ENCODE results near the gene F7. TPM values are rescaled to one million over a fixed set of nuclear protein-coding genes. Genes with fewer than 3 reads are reported as not detected.
A peak's percentile ranks its signal among the peaks of the same experiment; 100 is the strongest.

F7 gene
- total RNA-seq, 1 experiment from 2014 or later: 0.11 TPM

DNA sequence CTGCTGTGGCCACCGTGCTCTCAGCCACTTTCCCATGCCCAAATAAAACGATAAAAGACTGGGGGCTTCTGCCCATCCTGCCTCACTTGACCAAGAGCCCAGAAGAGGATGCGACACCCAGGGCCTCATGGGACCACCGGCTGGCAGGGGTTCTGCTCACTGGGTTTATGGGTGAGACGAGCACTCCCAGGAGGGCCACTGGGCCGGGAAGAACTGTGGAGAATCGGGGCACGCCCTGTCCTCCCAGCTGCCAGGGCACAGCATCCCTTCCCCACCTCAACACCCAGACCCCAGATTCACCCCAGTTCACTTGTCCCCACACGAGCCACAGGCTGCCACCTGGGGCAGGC is 12.3 kb downstream of the F7 start:
- no peak for DNase-seq (ENCODE audit: low read depth)

DNA sequence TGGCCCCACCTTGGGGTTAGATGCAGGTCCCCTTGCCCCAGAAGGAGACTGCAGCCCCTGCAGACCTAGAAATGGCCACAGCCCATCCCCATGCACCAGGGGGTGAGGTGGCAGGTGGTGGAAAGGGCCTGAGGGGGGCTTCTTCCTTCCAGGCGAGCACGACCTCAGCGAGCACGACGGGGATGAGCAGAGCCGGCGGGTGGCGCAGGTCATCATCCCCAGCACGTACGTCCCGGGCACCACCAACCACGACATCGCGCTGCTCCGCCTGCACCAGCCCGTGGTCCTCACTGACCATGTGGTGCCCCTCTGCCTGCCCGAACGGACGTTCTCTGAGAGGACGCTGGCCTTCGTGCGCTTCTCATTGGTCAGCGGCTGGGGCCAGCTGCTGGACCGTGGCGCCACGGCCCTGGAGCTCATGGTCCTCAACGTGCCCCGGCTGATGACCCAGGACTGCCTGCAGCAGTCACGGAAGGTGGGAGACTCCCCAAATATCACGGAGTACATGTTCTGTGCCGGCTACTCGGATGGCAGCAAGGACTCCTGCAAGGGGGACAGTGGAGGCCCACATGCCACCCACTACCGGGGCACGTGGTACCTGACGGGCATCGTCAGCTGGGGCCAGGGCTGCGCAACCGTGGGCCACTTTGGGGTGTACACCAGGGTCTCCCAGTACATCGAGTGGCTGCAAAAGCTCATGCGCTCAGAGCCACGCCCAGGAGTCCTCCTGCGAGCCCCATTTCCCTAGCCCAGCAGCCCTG is 12.8 kb downstream of the F7 start:
- no peak for DNase-seq (ENCODE audit: low read depth)

DNA sequence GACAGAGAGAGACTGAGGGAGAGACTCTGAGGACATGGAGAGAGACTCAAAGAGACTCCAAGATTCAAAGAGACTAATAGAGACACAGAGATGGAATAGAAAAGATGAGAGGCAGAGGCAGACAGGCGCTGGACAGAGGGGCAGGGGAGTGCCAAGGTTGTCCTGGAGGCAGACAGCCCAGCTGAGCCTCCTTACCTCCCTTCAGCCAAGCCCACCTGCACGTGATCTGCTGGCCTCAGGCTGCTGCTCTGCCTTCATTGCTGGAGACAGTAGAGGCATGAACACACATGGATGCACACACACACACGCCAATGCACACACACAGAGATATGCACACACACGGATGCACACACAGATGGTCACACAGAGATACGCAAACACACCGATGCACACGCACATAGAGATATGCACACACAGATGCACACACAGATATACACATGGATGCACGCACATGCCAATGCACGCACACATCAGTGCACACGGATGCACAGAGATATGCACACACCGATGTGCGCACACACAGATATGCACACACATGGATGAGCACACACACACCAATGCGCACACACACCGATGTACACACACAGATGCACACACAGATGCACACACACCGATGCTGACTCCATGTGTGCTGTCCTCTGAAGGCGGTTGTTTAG is 13.7 kb downstream of the F7 start:
- no peak for DNase-seq (ENCODE audit: low read depth)

DNA sequence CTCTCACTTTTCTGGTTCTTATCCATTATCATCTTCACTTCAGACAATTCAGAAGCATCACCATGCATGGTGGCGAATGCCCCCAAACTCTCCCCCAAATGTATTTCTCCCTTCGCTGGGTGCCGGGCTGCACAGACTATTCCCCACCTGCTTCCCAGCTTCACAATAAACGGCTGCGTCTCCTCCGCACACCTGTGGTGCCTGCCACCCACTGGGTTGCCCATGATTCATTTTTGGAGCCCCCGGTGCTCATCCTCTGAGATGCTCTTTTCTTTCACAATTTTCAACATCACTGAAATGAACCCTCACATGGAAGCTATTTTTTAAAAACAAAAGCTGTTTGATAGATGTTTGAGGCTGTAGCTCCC is 14.2 kb downstream of the F7 start:
- no peak for DNase-seq (ENCODE audit: low read depth)

DNA sequence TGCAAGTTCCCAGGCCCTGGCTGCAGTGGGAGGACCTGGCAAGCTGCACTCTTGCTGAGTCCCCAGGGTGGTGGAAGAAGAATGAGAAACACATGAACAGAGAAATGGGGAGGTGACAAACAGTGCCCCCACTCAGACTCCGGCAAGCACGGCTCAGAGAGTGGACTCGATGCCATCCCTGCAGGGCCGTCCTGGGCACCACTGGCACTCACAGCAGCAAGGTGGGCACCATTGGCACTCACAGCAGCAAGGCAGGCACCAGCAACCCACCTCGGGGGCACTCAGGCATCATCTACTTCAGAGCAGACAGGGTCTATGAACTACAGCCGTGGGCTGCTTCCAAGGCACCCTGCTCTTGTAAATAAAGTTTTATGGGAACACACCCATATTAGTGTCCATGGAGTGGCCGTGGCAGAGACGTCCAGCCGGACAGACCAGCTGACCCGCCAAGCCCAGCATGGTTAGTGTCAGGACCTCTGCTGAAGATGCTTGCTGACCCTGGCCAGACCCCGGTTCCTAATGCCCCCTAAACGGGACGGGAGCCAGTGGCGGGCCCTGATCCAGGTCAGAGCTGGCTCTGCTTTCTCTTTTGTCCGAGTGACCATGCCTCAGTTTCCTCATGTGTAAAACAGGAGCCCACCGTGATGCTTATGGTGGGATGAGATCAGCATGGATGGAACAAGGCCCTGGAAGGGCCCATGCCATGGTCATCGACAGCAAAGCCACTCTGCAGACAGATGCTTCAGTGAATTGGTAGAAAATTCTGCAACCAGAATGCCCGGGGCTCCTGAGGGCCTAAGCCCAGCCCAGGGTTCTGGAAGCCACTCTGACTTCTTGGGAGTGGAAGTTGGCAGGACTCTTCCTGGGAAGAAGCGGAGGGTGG is 14.9 kb downstream of the F7 start:
- DNase-seq (ENCODE audit: low read depth): no peak

DNA sequence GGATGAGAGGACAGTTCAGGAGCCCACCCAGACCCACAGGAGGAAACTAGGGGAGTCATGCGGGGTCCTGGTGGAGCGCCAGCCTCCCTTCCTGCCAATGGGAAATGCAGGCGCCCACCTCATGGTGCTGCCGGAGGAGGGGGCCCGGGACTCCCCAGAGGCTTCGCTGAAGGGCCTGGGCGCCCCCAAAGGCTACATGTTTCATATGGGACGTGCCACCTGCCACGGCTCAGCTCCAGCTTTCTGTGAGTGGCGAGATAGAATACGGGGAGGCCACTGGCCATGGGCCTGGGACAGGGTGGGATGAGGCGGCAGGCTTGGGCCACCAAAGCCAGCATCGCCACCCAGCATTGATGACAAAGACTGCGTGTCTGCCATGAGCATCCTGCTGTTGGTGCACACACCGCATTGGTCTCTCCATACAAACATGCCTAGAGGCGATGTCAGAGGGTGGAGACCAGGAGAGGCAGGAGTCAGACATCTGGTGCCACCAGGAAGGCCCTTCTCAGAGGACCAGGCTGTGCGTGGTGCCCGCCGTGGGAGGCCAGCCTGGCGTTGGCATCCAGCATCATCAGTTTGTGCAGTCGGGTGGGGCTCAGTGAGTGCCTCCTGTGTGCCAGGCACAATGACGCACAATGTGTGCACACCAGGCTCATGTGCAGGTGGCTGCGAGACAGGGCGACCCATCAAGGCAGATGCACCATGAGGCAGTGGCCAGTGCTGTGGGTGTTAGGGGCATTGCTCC is 15.8 kb downstream of the F7 start:
- no peak for DNase-seq (ENCODE audit: low read depth)

DNA sequence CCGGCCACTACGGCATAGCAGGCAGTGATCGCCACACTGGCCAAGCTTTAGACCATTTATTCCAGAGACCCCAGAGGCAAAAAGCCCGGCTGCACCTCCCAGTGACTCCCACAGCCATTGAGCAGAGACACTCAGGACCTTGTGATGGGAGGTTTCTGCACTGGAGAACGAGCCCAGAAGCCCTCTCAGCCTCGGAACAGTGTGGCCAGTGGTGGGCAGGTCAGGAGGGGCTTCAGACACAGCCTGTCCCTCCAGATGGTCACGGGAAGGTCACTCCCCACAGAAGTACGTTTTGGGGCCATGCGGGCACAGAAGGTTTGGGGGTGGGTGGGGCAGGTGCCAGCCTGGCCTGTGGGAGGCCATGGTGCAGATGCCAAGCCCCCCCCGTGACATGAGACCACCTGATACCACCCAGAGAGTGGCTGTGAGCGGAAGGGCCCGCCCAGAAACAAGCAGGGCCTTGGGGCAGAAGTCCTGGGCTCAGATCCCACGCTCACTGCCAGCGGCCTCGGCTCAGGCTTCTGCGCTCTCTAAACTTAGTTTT is 16.4 kb downstream of the F7 start:
- no peak for DNase-seq (ENCODE audit: low read depth)

DNA sequence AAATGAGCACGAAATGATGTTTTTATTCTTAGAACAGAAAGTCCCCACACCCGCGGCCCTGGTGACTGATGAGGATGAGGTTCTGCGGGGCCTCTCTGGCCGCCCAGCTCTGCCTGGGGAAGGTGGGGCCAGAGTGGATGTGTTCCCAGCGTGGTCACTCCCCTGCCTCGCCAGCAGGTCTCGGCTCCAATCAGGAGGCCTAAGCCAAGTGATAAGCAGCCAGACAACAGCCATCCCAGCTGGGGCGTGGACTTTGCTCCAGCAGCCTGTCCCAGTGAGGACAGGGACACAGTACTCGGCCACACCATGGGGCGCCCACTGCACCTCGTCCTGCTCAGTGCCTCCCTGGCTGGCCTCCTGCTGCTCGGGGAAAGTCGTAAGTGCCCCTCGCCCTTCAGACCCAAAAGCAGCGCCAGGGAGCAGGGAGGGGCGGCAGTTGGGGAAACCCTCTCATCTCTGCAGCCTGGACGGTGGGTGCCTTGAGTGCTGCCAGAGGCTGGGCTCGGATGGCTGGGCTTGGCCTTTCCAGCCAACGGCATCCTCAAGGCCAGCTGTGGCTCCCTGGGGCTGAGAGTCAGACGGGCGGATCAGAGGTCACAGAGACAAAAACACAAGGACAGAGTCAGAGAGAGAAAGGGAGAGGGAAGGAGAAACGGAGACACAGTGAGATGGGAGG is 17.1 kb downstream of the F7 start, which contains the start of gene F10:
F10 (plus strand) TSS at position 250 of the 676 bp plus-strand sequence; CDS start at position 307, 57 bp downstream.
- DNase-seq (ENCODE audit: low read depth): peak; percentile 34

DNA sequence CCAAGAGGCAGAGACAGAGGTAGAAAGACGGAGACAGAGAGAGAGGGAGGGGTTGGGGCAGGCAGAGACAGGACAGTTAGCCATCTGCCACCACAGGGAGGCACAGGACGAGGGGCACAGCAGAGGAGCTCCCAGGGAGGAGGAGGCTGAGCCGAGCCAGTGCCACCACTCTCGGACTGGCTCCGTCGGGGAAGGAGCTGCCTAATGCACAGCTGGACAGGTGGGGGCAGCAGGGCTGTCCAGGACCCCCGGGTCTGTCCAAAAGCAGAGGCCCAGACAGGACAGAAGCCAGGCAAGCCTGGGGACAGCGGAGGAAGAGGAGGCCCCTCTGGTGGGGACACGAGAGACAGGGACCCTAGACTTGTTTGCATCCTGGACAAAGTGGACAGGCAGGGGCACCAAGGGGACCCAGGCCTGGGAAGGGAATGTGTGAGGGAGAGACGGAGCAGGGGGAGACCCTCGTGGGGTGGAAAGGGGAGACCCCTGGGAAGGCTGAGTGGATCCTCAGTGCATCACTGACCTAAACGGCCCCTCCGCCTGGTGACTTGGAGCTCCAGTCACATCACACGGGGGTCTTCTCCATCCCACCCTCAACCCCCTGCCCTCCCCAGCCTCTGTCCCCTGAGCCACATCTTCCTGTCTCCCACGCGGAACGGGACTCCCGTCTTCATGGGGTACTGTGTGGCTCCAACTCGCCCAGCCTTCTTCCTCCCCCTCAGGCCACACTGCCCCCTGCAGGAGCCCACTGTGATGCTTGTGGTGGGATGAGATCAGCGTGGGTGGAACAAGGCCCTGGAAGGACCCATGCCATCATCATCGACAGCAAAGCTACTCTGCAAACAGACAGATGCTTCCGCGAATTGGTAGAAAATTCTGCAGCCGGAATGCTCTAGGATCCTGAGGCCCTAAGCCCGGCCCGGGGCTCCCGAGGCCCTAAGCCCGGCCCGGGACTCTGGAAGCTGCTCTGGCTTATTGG is 17.9 kb downstream of the F7 start:
- DNase-seq (ENCODE audit: low read depth): no peak

DNA sequence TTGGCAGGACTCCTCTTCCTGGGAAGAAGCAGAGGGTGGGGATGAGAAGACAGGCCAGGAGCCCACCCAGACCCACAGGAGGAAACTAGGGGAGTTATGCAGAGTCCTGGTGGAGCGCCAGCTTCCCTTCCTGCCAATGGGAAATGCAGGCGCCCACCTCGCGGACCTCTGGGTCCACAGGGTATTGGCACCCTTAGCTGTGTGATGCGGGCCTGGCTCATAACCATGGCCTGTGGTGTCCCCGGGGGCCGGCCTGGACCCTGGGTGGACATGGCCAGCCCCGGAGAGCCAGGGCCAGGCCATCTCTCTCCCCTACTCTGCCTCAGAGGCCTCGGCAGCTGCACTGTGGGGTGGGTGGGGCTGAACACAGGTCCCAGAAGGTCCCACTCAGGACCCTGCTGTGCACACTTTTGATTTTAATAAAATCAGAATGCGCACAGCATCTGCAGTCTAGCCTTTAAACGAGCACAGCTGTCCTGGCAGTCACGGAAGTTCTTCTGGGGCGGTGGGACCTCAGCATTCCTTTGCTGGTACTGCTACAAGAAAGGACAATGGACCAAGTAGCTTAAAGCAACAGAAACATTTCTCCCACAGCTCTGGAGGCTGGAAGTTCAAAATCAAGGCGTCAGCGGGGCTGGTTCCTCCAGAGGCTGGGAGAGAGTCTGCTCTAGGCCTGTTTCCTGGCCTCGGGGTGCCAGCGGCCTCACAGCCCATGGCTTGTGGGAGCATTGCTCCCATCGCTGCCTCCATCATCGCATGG is 18.8 kb downstream of the F7 start:
- no peak for DNase-seq (ENCODE audit: low read depth)

DNA sequence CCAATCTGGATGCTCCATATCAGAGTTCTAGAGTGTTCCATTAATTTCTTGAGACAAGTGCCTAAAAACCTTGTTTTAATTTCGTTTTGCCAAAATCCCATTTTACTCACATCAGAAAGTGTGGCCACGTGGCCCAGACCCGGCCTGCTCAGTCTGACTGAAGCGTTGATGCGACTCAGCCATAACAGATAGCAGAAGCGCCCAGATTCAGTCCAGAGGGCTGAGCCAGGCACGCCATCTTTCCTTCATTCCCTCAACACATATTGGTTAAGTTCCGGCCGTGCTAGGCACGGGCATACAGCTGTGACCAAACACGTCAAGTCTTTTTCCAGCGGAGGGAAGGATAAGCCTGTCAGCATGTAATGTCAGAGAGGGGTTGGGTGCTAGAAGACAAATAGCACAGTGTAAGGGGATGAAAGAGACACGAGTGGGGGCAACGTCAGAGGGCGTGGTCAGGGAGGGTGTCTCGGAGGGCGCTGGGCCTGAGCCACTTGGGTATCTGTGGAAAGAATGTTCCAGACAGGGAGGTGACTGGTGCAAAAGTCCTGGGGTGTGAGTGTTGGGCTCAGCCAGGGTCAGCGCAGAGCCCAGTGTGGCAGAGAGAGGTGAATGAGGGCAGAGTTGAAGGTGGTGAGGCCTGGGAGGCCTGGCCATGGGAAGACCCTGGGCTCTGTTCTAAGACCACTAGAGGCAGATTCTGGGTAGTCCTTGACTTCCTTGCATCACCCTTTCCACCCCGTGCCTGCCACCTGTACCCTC is 20.1 kb downstream of the F7 start:
- no peak for DNase-seq (ENCODE audit: low read depth)

DNA sequence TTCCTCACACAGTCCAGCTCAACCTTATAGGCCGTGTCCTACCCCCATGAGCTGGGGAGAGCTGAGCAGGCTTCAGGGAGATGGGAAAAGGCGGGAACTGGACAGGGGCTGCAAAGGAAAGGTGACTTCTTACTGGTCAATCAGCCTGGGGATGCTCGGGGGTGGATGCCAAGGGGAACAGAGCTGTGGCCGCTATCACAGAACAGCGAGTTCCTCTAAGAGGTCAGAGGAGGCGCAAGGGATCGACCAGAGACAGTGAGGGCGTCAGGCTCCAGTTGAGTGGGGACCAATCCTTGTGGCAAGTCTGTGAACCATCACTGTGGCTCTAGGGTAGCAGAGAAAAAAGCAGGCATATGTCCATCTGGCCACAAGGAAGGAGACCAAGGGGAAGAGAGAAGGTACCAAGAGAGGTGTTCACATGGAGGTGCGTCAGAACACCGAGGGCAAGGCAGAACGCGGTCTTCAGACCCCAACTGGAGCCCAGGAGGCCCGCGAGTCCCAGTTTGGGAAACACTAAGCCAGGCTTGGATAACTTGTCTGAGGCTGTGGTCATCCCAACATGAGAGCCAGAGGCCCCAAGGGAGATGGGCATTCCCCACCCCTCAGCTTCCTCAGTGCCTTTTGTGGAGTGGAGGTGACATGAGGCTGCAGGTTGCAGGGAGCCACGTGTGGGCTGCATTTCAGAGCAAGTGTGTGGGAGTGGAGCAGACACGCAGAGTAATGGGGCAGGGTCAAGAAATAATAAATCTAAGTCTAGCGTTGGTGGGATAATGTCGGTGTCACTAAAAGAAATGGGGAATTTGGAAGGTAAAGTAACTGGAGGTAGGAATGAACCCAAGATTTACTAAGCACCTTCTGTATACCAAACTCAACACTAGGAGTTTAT is 20.9 kb downstream of the F7 start:
- no peak for DNase-seq (ENCODE audit: low read depth)

DNA sequence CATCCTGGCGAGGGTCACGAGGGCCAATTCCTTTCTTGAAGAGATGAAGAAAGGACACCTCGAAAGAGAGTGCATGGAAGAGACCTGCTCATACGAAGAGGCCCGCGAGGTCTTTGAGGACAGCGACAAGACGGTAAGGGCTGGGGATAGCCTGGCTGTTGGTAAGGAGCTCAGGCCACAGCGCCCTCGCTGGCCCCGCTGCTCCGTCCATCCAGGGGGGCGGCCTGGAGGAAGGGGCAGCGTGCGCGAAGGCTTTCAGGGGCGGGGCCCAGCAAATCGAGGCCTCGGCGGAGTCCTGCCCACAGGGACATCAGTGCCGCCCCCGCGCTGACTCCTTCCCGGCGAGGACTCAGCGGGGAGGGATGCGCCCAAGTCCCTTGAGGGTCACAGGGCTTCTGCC is 23.9 kb downstream of the F7 start:
- no peak for DNase-seq (ENCODE audit: low read depth)

DNA sequence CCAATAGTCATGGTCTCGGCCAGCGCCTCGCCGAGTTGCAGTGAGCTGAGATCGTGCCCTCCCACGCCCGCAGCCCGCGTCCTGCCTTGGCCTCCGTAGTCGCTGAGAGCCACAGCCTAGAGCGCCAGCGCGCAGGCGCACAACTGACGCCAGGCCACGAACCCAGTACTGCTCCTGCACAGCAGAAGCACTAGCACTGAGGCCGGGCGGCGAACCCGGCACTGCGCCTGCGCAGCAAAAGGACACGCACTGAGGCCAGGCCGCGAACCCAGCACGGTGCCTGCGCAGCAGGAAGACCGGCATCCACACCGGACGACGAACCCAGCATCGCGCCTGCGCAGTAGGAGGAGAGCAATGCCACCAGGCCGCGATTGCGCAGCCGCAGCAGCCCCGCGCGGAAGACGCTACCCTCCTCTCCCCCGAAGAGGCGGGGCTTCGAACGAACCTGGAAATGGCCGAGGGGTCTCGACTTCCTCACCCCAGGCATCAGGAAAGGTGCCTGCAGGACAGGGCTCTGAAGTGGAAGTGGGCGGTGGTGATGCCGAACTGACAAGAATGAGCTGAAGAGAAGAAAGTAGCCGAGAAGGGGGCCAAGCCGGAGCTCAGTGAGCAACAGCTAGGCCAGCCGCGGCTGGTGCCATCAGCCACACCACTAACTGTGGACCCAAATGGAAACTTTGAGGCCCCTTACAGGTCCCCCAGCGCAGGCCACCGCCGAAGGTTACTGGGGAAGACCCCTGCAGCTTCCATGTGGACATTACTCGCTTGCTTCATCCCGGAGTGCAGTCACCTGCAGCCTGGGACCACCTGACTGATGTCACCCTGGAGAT is 24.5 kb downstream of the F7 start:
- no peak for DNase-seq (ENCODE audit: low read depth)

DNA sequence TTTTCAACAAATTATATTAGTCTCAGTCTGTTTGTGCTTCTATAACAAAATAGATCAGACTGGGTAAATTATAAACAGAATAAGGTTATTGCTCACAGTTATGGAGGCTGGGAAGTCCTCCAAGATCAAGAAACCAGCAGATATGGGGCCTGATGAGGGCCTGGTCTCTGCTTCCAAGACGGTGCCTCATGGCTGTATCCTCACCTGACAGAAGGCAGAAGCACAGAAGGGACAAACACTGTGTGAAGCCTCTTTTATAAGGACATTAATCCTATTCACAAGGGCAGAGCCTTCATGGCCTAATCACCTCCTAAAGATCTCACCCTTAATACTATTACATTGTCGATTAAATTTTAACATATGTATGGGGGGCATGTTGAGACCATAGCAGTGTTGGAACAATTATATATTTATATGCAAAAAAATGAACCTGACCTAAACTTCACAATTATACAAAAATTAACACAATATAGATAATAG is 29.7 kb downstream of the F7 start:
- no peak for DNase-seq (ENCODE audit: low read depth)

DNA sequence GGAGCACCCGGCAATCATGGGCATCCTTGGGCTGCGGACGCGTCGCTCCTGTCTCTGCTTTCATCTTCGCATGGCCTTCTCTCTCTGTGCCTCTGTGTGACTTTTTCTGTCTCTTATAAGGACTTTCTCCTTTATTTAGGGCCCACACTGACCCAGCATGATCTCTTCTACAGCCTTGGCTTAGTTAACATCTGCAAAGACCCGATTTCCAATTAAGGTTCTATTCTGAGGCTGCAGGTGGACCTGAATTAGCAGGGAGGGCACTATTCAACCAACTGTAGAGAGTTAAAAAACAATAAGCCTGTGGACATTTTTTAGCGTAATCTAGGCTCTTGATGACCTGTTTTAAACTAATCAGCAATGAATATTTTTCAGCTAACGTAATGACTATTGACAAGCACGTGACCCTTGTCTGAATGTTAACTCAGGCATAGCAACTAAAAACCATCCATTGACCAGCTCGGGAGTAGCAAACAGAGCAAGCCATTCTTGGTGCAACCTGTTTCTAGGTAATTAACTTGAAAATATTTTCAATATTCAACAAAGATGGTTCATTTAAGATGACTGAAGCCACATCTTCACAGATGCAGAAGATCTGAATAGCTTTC is 32.2 kb downstream of the F7 start:
- no peak for DNase-seq (ENCODE audit: low read depth)
